Measurements from ENCODE around the gene TIMP2. TPM values are rescaled to one million over a fixed set of nuclear protein-coding genes. Genes with fewer than 3 reads are reported as not detected.

TIMP2 gene
- total RNA-seq, 4 donors from 2014 or later: 172 to 315 (median 211) TPM

GRCh38 chr17:78884876-78885667 lies 40.1 kb downstream of the TIMP2 start:
- no peaks in the 10 kb centered on the region for H3K27me3 ChIP-seq
- TF ChIP-seq CTCF (IDR thresholded peaks at IDR 0.05): no peak
- no peak for TF ChIP-seq POLR2A (IDR thresholded peaks at IDR 0.05)
- TF ChIP-seq POLR2AphosphoS5 (IDR thresholded peaks at IDR 0.05): no peak
- no peak for TF ChIP-seq EP300 (IDR thresholded peaks at IDR 0.05)
- peaks cover 3 to 100% (median 63%) of the 10 kb centered on the region in 3 donors for H3K4me1 ChIP-seq
- 72 to 80% methylated on average over 1 to 14 of the region's 24 CpGs for WGBS, 2 donors (ENCODE audit: low coverage in 1 of 2)
- no peaks in the 10 kb centered on the region for H3K36me3 ChIP-seq
- H3K27ac ChIP-seq: peak overlapping the region; percentile 52 to 97 (median 92)
- no peak for ATAC-seq
- H3K9me3 ChIP-seq: no peaks in the 10 kb centered on the region
- H3K4me3 ChIP-seq: peak overlapping the region in 1 of 2 donors; percentile 41

DNA sequence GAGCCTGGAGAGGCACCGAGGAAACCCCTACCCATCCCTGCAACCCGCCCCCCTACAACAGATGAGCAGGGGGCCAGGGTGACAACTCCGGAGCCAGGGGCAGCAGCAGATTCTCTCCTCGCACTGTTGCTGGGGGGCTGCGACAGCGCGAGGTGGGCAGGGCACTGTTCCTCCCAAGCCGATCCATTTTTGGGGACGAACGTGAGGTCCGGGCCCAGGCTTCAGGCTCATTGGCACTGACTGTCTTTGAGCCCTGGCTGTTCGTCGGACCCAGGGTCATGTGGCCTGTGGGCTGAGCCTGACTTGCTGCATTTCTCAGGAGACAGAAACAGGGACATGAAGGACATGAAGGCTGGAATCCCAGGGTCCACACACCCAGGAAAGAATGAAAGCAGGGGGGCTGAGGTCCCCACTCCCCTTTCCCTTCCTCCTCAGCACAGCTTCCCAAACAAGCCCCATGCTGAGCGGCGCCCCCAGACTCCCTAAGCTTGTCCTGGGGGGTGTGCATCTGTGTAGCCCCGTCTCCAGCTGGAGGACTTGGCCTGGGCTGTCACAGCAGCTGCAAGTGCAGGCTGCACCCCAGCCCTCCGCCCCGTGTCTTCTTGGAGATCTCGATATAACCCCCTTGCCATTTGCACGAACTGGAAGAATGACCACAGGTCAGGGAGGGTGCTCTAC lies 40.9 kb downstream of the TIMP2 start:
- no peaks in the 10 kb centered on the region for H3K36me3 ChIP-seq
- peaks cover 3 to 100% (median 63%) of the 10 kb centered on the region in 3 donors for H3K4me1 ChIP-seq
- TF ChIP-seq EP300 (IDR thresholded peaks at IDR 0.05): no peak
- peak in 1 of 2 donors; percentile 2 for TF ChIP-seq POLR2A (IDR thresholded peaks at IDR 0.05)
- no peak for ATAC-seq
- H3K9me3 ChIP-seq: no peaks in the 10 kb centered on the region
- no peaks in the 10 kb centered on the region for H3K27me3 ChIP-seq
- H3K4me3 ChIP-seq: peak overlapping the region in 1 of 2 donors; percentile 41
- 16 to 60% methylated on average over 1 to 9 of the region's 20 CpGs for WGBS, 2 donors (ENCODE audit: low coverage in 1 of 2)
- H3K27ac ChIP-seq: peak overlapping the region; percentile 52 to 97 (median 92)

GRCh38 chr17:78883533-78884131 lies 41.6 kb downstream of the TIMP2 start:
- Histone ChIP-seq H3K36me3 (no peaks in the 10 kb centered on the region), H3K9me3 (no peaks in the 10 kb centered on the region), H3K27me3 (no peaks in the 10 kb centered on the region), H3K27ac (peak overlapping the region; percentile 52 to 97 (median 92)), H3K4me1 (peaks cover 3 to 100% (median 69%) of the 10 kb centered on the region in 3 donors), H3K4me3 (peak overlapping the region in 1 of 2 donors; percentile 41)
- 24% methylated on average over 3 of the region's 24 CpGs; no CpG with 5 or more reads in 1 of the 2 donors for WGBS, 2 donors (ENCODE audit: low coverage in 1 of 2)
- TF ChIP-seq EP300 (IDR thresholded peaks at IDR 0.05): no peak
- peak; percentile 86 for TF ChIP-seq POLR2AphosphoS5 (IDR thresholded peaks at IDR 0.05)
- TF ChIP-seq POLR2A (IDR thresholded peaks at IDR 0.05): peak; percentile 17 to 34
- TF ChIP-seq CTCF (IDR thresholded peaks at IDR 0.05): peak in 2 of 4 experiments; percentile 16 to 39
- ATAC-seq: peak; percentile 75

DNA sequence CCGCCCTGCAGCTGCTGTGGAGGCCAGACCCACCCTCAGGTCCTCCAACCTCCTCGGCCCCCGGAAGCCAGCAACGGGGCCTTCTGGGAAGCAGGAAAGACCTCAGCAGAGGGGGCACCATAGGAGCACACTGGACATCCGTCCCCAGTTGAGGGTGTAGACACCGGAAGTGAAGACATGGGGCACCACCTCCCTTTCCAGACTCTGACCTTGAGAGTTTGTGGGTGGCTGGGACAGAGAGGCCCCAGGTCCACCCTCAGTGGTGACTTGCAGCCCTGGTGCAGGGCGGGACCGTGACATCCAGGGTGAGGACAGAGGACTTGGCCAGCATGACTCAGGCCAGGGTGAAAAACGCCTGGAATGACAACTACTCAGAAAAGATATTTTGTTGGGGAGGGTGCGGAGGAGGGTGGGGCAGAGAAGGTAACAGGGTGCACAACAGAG lies 42.1 kb downstream of the TIMP2 start:
- TF ChIP-seq EP300 (IDR thresholded peaks at IDR 0.05): no peak
- TF ChIP-seq POLR2AphosphoS5 (IDR thresholded peaks at IDR 0.05): peak; percentile 73
- H3K27ac ChIP-seq: peak overlapping the region; percentile 52 to 97 (median 92)
- no peaks in the 10 kb centered on the region for H3K36me3 ChIP-seq
- H3K4me3 ChIP-seq: peak overlapping the region in 1 of 2 donors; percentile 41
- WGBS, 2 donors (ENCODE audit: low coverage in 1 of 2): no CpG with 5 or more reads among the region's 10 CpGs
- peaks cover 3 to 100% (median 70%) of the 10 kb centered on the region in 3 donors for H3K4me1 ChIP-seq
- no peaks in the 10 kb centered on the region for H3K9me3 ChIP-seq
- ATAC-seq: peak; percentile 80
- no peaks in the 10 kb centered on the region for H3K27me3 ChIP-seq

DNA sequence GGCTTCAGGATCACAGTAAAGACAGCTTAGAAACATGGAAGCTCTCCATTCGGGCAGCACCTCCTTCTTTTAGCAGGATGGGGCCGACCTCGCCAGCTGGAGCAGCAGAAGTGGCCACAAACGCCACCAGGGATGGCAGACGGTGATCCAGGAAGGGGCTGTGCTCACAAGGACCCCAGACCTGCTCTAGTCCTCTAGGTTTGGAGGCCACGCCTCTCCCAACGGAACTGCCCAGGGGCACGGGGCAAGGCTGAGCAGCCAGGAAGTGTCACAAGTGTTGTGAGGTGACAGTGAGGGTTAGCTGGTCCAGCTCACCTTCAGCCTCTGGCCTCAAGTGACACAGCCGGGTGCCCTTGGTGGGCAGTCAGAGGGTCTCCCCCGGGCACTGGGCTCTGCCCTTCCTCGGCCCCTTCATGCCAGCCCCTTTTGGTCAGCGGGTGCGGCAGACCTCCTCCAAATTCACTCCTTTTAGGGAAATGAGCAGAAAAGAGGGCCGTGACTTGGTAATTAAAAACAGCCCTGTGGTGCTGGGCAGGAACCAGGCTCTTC lies 42.6 kb downstream of the TIMP2 start:
- Histone ChIP-seq H3K27me3 (no peaks in the 10 kb centered on the region), H3K4me1 (peaks cover 3 to 100% (median 70%) of the 10 kb centered on the region in 3 donors), H3K4me3 (peak overlapping the region in 1 of 2 donors; percentile 41), H3K27ac (peak overlapping the region; percentile 52 to 97 (median 92)), H3K9me3 (no peaks in the 10 kb centered on the region), H3K36me3 (no peaks in the 10 kb centered on the region)
- WGBS, 2 donors (ENCODE audit: low coverage in 1 of 2): 0% methylated on average over 1 of the region's 14 CpGs; no CpG with 5 or more reads in 1 of the 2 donors
- TF ChIP-seq POLR2A (IDR thresholded peaks at IDR 0.05): no peak
- TF ChIP-seq CTCF (IDR thresholded peaks at IDR 0.05): no peak
- TF ChIP-seq EP300 (IDR thresholded peaks at IDR 0.05): no peak
- no peak for TF ChIP-seq POLR2AphosphoS5 (IDR thresholded peaks at IDR 0.05)
- ATAC-seq: no peak

Data from gastroesophageal sphincter (tissue), 4 donors.